HG02981 (cell line): Measurements from ENCODE around the gene MYL12A.

Experiments used
- ATAC-seq: cut with Tn5 transposase; IDR thresholded peaks from one replicate; pipeline ENCODE4 v1.9.1; 2021; ENCODE audit warnings: mild to moderate bottlenecking, moderate library complexity; ENCODE audit not compliant: unreplicated experiment

MYL12A gene

GRCh38 chr18:3224223-3224622 is 23.4 kb upstream of the MYL12A start:
- ATAC-seq: no peak

- ATAC-seq: no peak
Measured at GRCh38 chr18:3225588-3225987, 22.0 kb upstream of the MYL12A start.

GRCh38 chr18:3226048-3226447 is 21.6 kb upstream of the MYL12A start:
- ATAC-seq: no peak

- no peak for ATAC-seq
Measured at GRCh38 chr18:3230401-3231334, 16.9 kb upstream of the MYL12A start.

GRCh38 chr18:3233004-3233403 is 14.6 kb upstream of the MYL12A start:
- ATAC-seq: no peak

GRCh38 chr18:3233433-3234168 is 14.0 kb upstream of the MYL12A start:
- ATAC-seq: no peak

GRCh38 chr18:3234457-3234856 is 13.1 kb upstream of the MYL12A start:
- ATAC-seq: no peak

GRCh38 chr18:3235846-3236245 is 11.8 kb upstream of the MYL12A start:
- no peak for ATAC-seq

GRCh38 chr18:3236470-3236869 is 11.1 kb upstream of the MYL12A start:
- ATAC-seq: no peak

- no peak for ATAC-seq
Measured at GRCh38 chr18:3238742-3239141, 8.9 kb upstream of the MYL12A start.

GRCh38 chr18:3245185-3245564 is 2.4 kb upstream of the MYL12A start:
- ATAC-seq: no peak

- ATAC-seq: peak; percentile 47
Measured at GRCh38 chr18:3245853-3246634, 1.6 kb upstream of the MYL12A start.

- ATAC-seq: no peak
Measured at GRCh38 chr18:3246635-3247239, 864 bp upstream of the MYL12A start.

- ATAC-seq: no peak
Measured at GRCh38 chr18:3248062-3248657, 559 bp downstream of the MYL12A start.

- ATAC-seq: no peak
Measured at GRCh38 chr18:3248658-3249359, 1.2 kb downstream of the MYL12A start.

- no peak for ATAC-seq
Measured at GRCh38 chr18:3250237-3251107, 2.9 kb downstream of the MYL12A start.

- no peak for ATAC-seq
Measured at GRCh38 chr18:3251249-3251962, 3.8 kb downstream of the MYL12A start.

GRCh38 chr18:3251963-3252277 is 4.3 kb downstream of the MYL12A start:
- ATAC-seq: no peak
